WTC11 (cell line): ENCODE data around the gene CPT1B. TPM values are rescaled to one million over a fixed set of nuclear protein-coding genes. Genes with fewer than 3 reads are reported as not detected.

Source experiments
- ATAC-seq: fragments of 200-7000 bp; cut with Tn5 transposase; 2 replicates; pipeline ENCODE4 v1.10.0; 2021; ENCODE audit warnings: mild to moderate bottlenecking, moderate library complexity
- CTCF ChIA-PET: fragments of 300-600 bp; sonication (Branson Sonifier 250); formaldehyde crosslinking; loops from one replicate; lab custom pipeline; 2021; ENCODE audit warnings: antibody characterized with exemption; lab: Charles Lee
- POLR2A ChIA-PET: fragments of 350-600 bp; sonication (Branson Sonifier 250); formaldehyde crosslinking; loops from one replicate; lab custom pipeline; 2021; ENCODE audit warnings: antibody characterized with exemption; lab: Charles Lee
- DNase-seq: peaks from one replicate; pipeline ENCODE4 v3.0.0; 2021; ENCODE audit warnings: low spot score
- H3K27ac Mint-ChIP-seq: 2 replicates; pipeline ENCODE4 v1.8.0; 2021; ENCODE audit warnings: mixed read lengths
- H3K27me3 Mint-ChIP-seq: 2 replicates; pipeline ENCODE4 v1.8.0; 2021; ENCODE audit warnings: low read depth, mild to moderate bottlenecking, moderate library complexity, mixed read lengths
- H3K36me3 Mint-ChIP-seq: 2 replicates; pipeline ENCODE4 v1.8.0; 2021; ENCODE audit warnings: mixed read lengths
- H3K4me1 Mint-ChIP-seq: 2 replicates; pipeline ENCODE4 v1.8.0; 2022; ENCODE audit warnings: mixed read lengths
- H3K4me3 Mint-ChIP-seq: 2 replicates; pipeline ENCODE4 v1.8.0; 2021; ENCODE audit warnings: mild to moderate bottlenecking, moderate library complexity, mixed read lengths
- H3K9me3 Mint-ChIP-seq: 2 replicates; pipeline ENCODE4 v1.8.0; 2021; ENCODE audit warnings: mixed read lengths
- ATF2 ChIP-seq: sonication (generic); formaldehyde crosslinking; IDR thresholded peaks from 2 replicates; pipeline ENCODE4 v1.8.1; 2022; ENCODE audit warnings: low read depth, missing genetic modification reagents, borderline replicate concordance
- CBFB ChIP-seq: sonication (generic); formaldehyde crosslinking; IDR thresholded peaks from 2 replicates; pipeline ENCODE4 v1.8.1; 2022; ENCODE audit warnings: mild to moderate bottlenecking, low read depth, missing genetic modification reagents
- E2F4 ChIP-seq: sonication (generic); formaldehyde crosslinking; IDR thresholded peaks from 2 replicates; pipeline ENCODE4 v1.8.1; 2022; ENCODE audit warnings: low read depth, mild to moderate bottlenecking, moderate library complexity, missing genetic modification reagents, borderline replicate concordance
- ESRRA ChIP-seq: sonication (generic); formaldehyde crosslinking; IDR thresholded peaks from 2 replicates; pipeline ENCODE4 v1.8.1; 2022; ENCODE audit warnings: mild to moderate bottlenecking, missing genetic modification reagents, borderline replicate concordance
- FOXP1 ChIP-seq: sonication (generic); formaldehyde crosslinking; IDR thresholded peaks from 2 replicates; pipeline ENCODE4 v1.8.0; 2022; ENCODE audit warnings: missing genetic modification reagents, mild to moderate bottlenecking, moderate library complexity, borderline replicate concordance
- NR2C2 ChIP-seq: sonication (generic); formaldehyde crosslinking; IDR thresholded peaks from 2 replicates; pipeline ENCODE4 v1.8.0; 2022; ENCODE audit warnings: mild to moderate bottlenecking, missing genetic modification reagents
- PRRX2 ChIP-seq: fragments of 250-450 bp; sonication (Bioruptor Pico); IDR thresholded peaks from 2 replicates; pipeline ENCODE4 v1.8.0; 2021; ENCODE audit warnings: mild to moderate bottlenecking
- SMAD4 ChIP-seq: sonication (generic); formaldehyde crosslinking; IDR thresholded peaks from 2 replicates; pipeline ENCODE4 v1.8.0; 2022; ENCODE audit warnings: mild to moderate bottlenecking, missing genetic modification reagents
- SP1 ChIP-seq: sonication (generic); formaldehyde crosslinking; conservative IDR thresholded peaks from 2 replicates; pipeline ENCODE4 v1.8.1; 2022; ENCODE audit warnings: missing genetic modification reagents
- STAT6 ChIP-seq: sonication (generic); formaldehyde crosslinking; conservative IDR thresholded peaks from 2 replicates; pipeline ENCODE4 v1.8.1; 2023; ENCODE audit warnings: mild to moderate bottlenecking, low read depth, missing genetic modification reagents, moderate library complexity
- ZMAT4 ChIP-seq: fragments of 250-450 bp; sonication (Bioruptor Pico); IDR thresholded peaks from 2 replicates; pipeline ENCODE4 v1.9.0; 2021; ENCODE audit warnings: mild to moderate bottlenecking
- ZNF138 ChIP-seq: sonication (generic); formaldehyde crosslinking; conservative IDR thresholded peaks from 2 replicates; pipeline ENCODE4 v1.8.1; 2022; ENCODE audit warnings: mild to moderate bottlenecking, moderate library complexity, missing genetic modification reagents
- ZNF232 ChIP-seq: sonication (generic); formaldehyde crosslinking; IDR thresholded peaks from 2 replicates; pipeline ENCODE4 v1.8.0; 2022; ENCODE audit warnings: mild to moderate bottlenecking, missing genetic modification reagents
- ZNF512 ChIP-seq: sonication (generic); formaldehyde crosslinking; IDR thresholded peaks from 2 replicates; pipeline ENCODE4 v1.8.1; 2022; ENCODE audit warnings: missing genetic modification reagents, borderline replicate concordance
- ZSCAN18 ChIP-seq: fragments of 250-450 bp; sonication (Bioruptor Pico); IDR thresholded peaks from 2 replicates; pipeline ENCODE4 v2.1.2; 2022; ENCODE audit warnings: mild to moderate bottlenecking, moderate library complexity
- total RNA-seq: library from RNA; stranded (reverse); gene quantifications from 3 replicates; pipeline ENCODE4 v1.2.3, GENCODE V29; 2021

Gene CPT1B
- total RNA-seq, 1 experiment from 2014 or later = 33.7 TPM

- Mint-ChIP-seq H3K36me3 (no peaks in the 10 kb centered on the region), H3K4me3 (peak overlapping the region; percentile 60), H3K27ac (no peak overlapping the region), H3K4me1 (peaks cover 9% of the 10 kb centered on the region), H3K9me3 (no peaks in the 10 kb centered on the region), H3K27me3 (peaks cover 68% of the 10 kb centered on the region)
- ChIA-PET POLR2A (interaction anchor here (0.7 kb wide), 1 partner anchor 35 kb away, joined by 3 read pairs; no protein-coding TSS in a partner anchor), CTCF (interaction anchor here (1.2 to 1.6 kb wide), 2 partner anchors 167 to 242 kb away, joined by 3 to 5 read pairs; no protein-coding TSS in a partner anchor)
- ATAC-seq (no peak), DNase-seq (no peak)
- no peak for TF ChIP-seq ZNF512 (CRISPR knock-in tag)
- no peak for TF ChIP-seq CBFB (CRISPR knock-in tag)
- TF ChIP-seq ZNF138 = no peak
- no peak for TF ChIP-seq NR2C2 (CRISPR knock-in tag)
- TF ChIP-seq ZMAT4 (CRISPR knock-in tag) = no peak
- no peak for TF ChIP-seq ESRRA (CRISPR knock-in tag)
- TF ChIP-seq ZSCAN18 (CRISPR knock-in tag) = no peak
- TF ChIP-seq E2F4 (CRISPR knock-in tag) = no peak
- no peak for TF ChIP-seq ATF2
- no peak for TF ChIP-seq PRRX2 (CRISPR knock-in tag)
- no peak for TF ChIP-seq STAT6 (CRISPR knock-in tag)
These were observed 45.1 kb downstream of the CPT1B start for GRCh38 chr22:50532824-50533796.

- peak; percentile 35 for ATAC-seq
- no peaks in the 10 kb centered on the region for H3K9me3 Mint-ChIP-seq
- H3K4me1 Mint-ChIP-seq = peaks cover 13% of the 10 kb centered on the region
- TF ChIP-seq SMAD4 (no peak), FOXP1 (CRISPR knock-in tag) (peak; percentile 22; the same call in 1 of the 2 replicates), ZNF232 (CRISPR knock-in tag) (no peak), SP1 (CRISPR knock-in tag) (0 out of 2 replicates have a peak, but pooled peaks have one; percentile 14)
- H3K36me3 Mint-ChIP-seq = no peaks in the 10 kb centered on the region
- H3K27ac Mint-ChIP-seq = no peak overlapping the region
- POLR2A ChIA-PET = interaction anchor here (0.7 kb wide), 2 partner anchors 33 to 34 kb away, joined by 3 to 6 read pairs; no protein-coding TSS in a partner anchor
- H3K27me3 Mint-ChIP-seq = peaks cover 74% of the 10 kb centered on the region
- CTCF ChIA-PET = interaction anchor here (0.8 to 1.3 kb wide), 7 partner anchors 24 to 502 kb away, joined by 3 to 7 read pairs (median 4); partner anchors contain the start of genes LMF2, NCAPH2 and SYCE3
- DNase-seq = peak; percentile 68
- peak overlapping the region; percentile 60 for H3K4me3 Mint-ChIP-seq
These were observed 46.1 kb downstream of the CPT1B start for GRCh38 chr22:50531962-50532674.
